K562 (cell line): ENCODE measurements around the gene WWOX. TPM values are rescaled to one million over a fixed set of nuclear protein-coding genes. Genes with fewer than 3 reads are reported as not detected.
A peak's percentile ranks its signal among the peaks of the same experiment; 100 is the strongest.

ENCODE experiments used
- ATAC-seq: fragments of 200-7000 bp; cut with Tn5 transposase; 3 replicates; pipeline ENCODE4 v1.9.1; 2020; ENCODE audit warnings: moderate library complexity
- BruUV-seq: library from RNA; stranded (reverse); fragments of 400-500 nt; replicated peaks from 2 replicates; lab custom pipeline; 2021; lab: Mats Ljungman, UMichigan
- CTCF ChIA-PET: fragments of 300-600 bp; formaldehyde crosslinking; extraction: SDS; loops from one replicate; lab custom pipeline; 2021; ENCODE audit warnings: low intra/inter-chr PET ratio; lab: Yijun Ruan, JAX
- POLR2A ChIA-PET: fragments of 300-600, 350-650 bp; sonication (Branson Sonifier 250); formaldehyde crosslinking; extraction: SDS; loops from one replicate; lab custom pipeline; 2021; ENCODE audit warnings: antibody characterized with exemption, inconsistent platforms; lab: Yijun Ruan, JAX
- DNase-seq, 4 experiments: peaks; one replicate each; pipeline versions ENCODE4 v3.0.0 to v3.0.0-alpha.2; 2011 to 2018; ENCODE audit warnings: low spot score in 3 of 4, mixed read lengths in 3 of 4; ENCODE audit errors: extremely low read depth in 1 of 4
- FAIRE-seq: peaks from 2 replicates; lab custom pipeline; 2011; peaks lifted over from hg19 to GRCh38; lab: Jason Lieb, UNC
- H2AFZ ChIP-seq: 2 replicates; pipeline ENCODE4 v1.6.0; 2011; ENCODE audit warnings: low read depth, low read length, control low read depth, inconsistent platforms
- H3K27ac ChIP-seq: fragments of 200-600 bp; 3 replicates; pipeline ENCODE4 v1.8.0; 2011; ENCODE audit warnings: low read depth, mild to moderate bottlenecking, control low read depth, inconsistent platforms, low read length, moderate library complexity, mixed read lengths; ENCODE audit errors: extremely low read depth
- H3K27me3 ChIP-seq, 2 experiments: fragments of 300-600 bp in 1 of 2; 2 replicates in 1 of 2; 3 replicates in 1 of 2; pipeline versions ENCODE4 v1.6.0 to v1.8.0; 2011; ENCODE audit warnings: inconsistent platforms in 2 of 2, low read length in 2 of 2, mild to moderate bottlenecking in 1 of 2, mixed read lengths in 1 of 2, moderate library complexity in 1 of 2; ENCODE audit not compliant: control insufficient read depth in 2 of 2, insufficient read depth in 2 of 2
- H3K36me3 ChIP-seq: fragments of 300-600 bp; 3 replicates; pipeline ENCODE4 v1.8.0; 2011; ENCODE audit warnings: mild to moderate bottlenecking, low read length, inconsistent platforms; ENCODE audit not compliant: control insufficient read depth, insufficient read depth
- H3K4me1 ChIP-seq, 2 experiments: fragments of 200-600 bp in 1 of 2; replicated peaks in 1 of 2; 2 replicates in 1 of 2; 3 replicates in 1 of 2; pipeline versions ENCODE4 v1.5.1 to v1.8.0; 2011; ENCODE audit warnings: inconsistent platforms in 2 of 2, low read length in 2 of 2, mild to moderate bottlenecking in 1 of 2, mixed read lengths in 1 of 2, moderate library complexity in 1 of 2; ENCODE audit not compliant: control insufficient read depth in 2 of 2, insufficient read depth in 2 of 2
- H3K4me2 ChIP-seq: 2 replicates; pipeline ENCODE4 v1.6.1; 2011; ENCODE audit warnings: low read length, control low read depth, inconsistent platforms, mixed read lengths; ENCODE audit not compliant: insufficient read depth
- H3K4me3 ChIP-seq: fragments of 200-600 bp; sonication (generic), shearing (Covaris generic); 2 replicates; pipeline ENCODE4 v1.5.1; 2016; ENCODE audit warnings: control low read depth, inconsistent platforms
- H3K79me2 ChIP-seq: fragments of 200-600 bp; 3 replicates; pipeline ENCODE4 v1.8.0; 2011; ENCODE audit warnings: low read length, inconsistent platforms; ENCODE audit not compliant: control insufficient read depth, insufficient read depth
- H3K9ac ChIP-seq, 2 experiments: 2 replicates each; pipeline versions ENCODE4 v1.6.0 to v1.6.1; 2011; ENCODE audit warnings: low read depth in 2 of 2, low read length in 2 of 2, control low read depth in 1 of 2, inconsistent platforms in 1 of 2, mild to moderate bottlenecking in 1 of 2, mixed read lengths in 1 of 2; ENCODE audit not compliant: insufficient read depth in 1 of 2
- H3K9me1 ChIP-seq: one replicate; pipeline ENCODE4 v1.6.0; 2011; ENCODE audit warnings: inconsistent platforms, mild to moderate bottlenecking, low read length, moderate library complexity; ENCODE audit not compliant: control insufficient read depth, insufficient read depth
- H3K9me3 ChIP-seq: replicated peaks from 2 replicates; pipeline ENCODE4 v1.5.1; 2011; ENCODE audit warnings: low read depth, low read length, inconsistent platforms; ENCODE audit not compliant: control insufficient read depth, insufficient read depth
- H4K20me1 ChIP-seq: replicated peaks from 2 replicates; pipeline ENCODE4 v1.6.1; 2011; ENCODE audit warnings: low read length, inconsistent platforms, mixed read lengths; ENCODE audit not compliant: control insufficient read depth, insufficient read depth
- FOXK1 ChIP-seq: sonication (generic); formaldehyde crosslinking; IDR thresholded peaks from 2 replicates; pipeline ENCODE4 v1.8.0; 2022; ENCODE audit warnings: missing genetic modification reagents, mild to moderate bottlenecking, borderline replicate concordance
- GATA2 ChIP-seq: sonication (generic); formaldehyde crosslinking; IDR thresholded peaks from 2 replicates; pipeline ENCODE4 v1.4.0; 2020; ENCODE audit warnings: mild to moderate bottlenecking, missing genetic modification reagents
- HNRNPH1 ChIP-seq: fragments of 200-400 bp; formaldehyde crosslinking; optimal IDR thresholded peaks from 2 replicates; pipeline ENCODE3; 2017; ENCODE audit warnings: low read depth, mild to moderate bottlenecking, low read length, moderate library complexity
- SREBF1 ChIP-seq: fragments of 150-350 bp; IDR thresholded peaks from 2 replicates; pipeline ENCODE4 v1.6.1; 2014; ENCODE audit warnings: antibody characterized with exemption, low read depth, low read length, borderline replicate concordance
- STAT5B ChIP-seq: fragments of 250-450 bp; sonication (Bioruptor Pico); IDR thresholded peaks from 2 replicates; pipeline ENCODE4 v1.8.0; 2021; ENCODE audit warnings: mild to moderate bottlenecking, inconsistent platforms
- ZNF217 ChIP-seq: sonication (generic); formaldehyde crosslinking; IDR thresholded peaks from 2 replicates; pipeline ENCODE4 v1.8.0; 2022; ENCODE audit warnings: mild to moderate bottlenecking, missing genetic modification reagents
- ZNF444 ChIP-seq: fragments of 250-450 bp; sonication (Bioruptor Pico); IDR thresholded peaks from 2 replicates; pipeline ENCODE4 v1.4.0; 2020; ENCODE audit warnings: mild to moderate bottlenecking, moderate library complexity
- WGBS: fragments of 100-300 bp; shearing (Covaris generic); methylation state at CpG from one replicate; pipeline ENCODE4 v1.1.6; 2016; ENCODE audit warnings: low coverage, mixed read lengths; ENCODE audit not compliant: insufficient coverage; ENCODE audit errors: missing lambda C conversion rate; 5-methylcytosine and 5-hydroxymethylcytosine counted together
- in situ Hi-C: fragments of 300-500 bp; cut with MboI; formaldehyde crosslinking; loops from 4 replicates; pipeline ENCODE4 v1.15.0; 2018; ENCODE audit warnings: inconsistent platforms, mixed read lengths
- intact Hi-C: fragments of 100-400 bp; cut with micrococcal nuclease; formaldehyde crosslinking; loops from 2 replicates; pipeline ENCODE4 v1.14.2; 2022
- polyA plus RNA-seq, 8 experiments: library from polyadenylated mRNA; depleted of rRNA in 4 of 8; stranded (reverse) in 5 of 8; unstranded in 3 of 8; fragments of >200 nt; fragmentation: Nextera tagmentation in 2 of 8; fragmentation: Illumina TruSeq in 1 of 8; extraction: Ambion mirVana in 2 of 8; extraction: Trizol in 1 of 8; gene quantifications; 2 replicates each; pipeline versions ENCODE4 v1.2.1 to v1.2.3, GENCODE V29; 2011 to 2014; ENCODE audit warnings: inconsistent platforms in 1 of 8, missing spikeins in 1 of 8
- total RNA-seq, 7 experiments: library from RNA; depleted of rRNA in 6 of 7; stranded (reverse); fragments of >200 nt in 6 of 7; fragmentation: Illumina TruSeq in 2 of 7; extraction: Trizol in 2 of 7; gene quantifications; 2 replicates each; pipeline versions ENCODE4 v1.2.1 to v1.2.3, GENCODE V29; 2011 to 2021; ENCODE audit warnings: low replicate concordance in 1 of 7
- TF ChIP-seq, protein P1 (sequence below): fragments of 450-650 bp; IDR thresholded peaks from 2 replicates; pipeline ENCODE4 v1.6.1; 2016; ENCODE audit warnings: mild to moderate bottlenecking, moderate library complexity

Gene WWOX
- total and polyA plus RNA-seq, 9 of the 15 experiments (the other 6 are each of a cell fraction or from before 2014, with no cell fraction given) = 1.6 to 22.7 (median 8.1) TPM

DNA sequence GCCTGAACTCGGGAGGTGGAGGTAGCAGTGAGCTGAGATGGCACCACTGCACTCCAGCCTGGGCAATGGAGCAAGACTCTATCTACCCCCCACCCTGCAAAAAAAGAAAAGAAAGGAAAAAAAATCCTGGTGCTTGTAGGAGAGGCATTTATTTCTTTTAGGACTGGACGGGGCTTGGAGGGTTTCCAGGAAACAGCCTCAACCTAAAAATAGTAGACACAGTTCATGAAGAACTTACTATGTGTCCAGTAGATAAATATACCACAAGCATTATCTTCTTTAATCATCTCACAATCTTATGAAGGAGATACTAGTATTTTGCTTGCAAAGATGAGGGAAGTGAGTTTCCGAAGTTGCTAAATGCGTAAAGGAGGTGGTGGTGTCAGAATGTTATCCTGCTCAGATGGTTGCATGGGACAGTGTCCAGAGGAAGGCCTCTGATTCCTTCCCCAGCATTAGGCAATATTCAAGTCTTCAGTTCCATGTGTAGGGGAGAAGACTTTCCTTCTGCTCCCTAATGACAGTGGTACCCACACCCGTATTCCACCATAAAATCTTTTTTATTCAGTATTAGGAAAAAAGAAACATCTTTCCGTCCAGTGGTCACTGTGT is 263.2 kb downstream of the WWOX start:
- Histone ChIP-seq H4K20me1 (no peaks in the 10 kb centered on the region), H3K9ac (no peak overlapping the region), H3K9me1 (no peaks in the 10 kb centered on the region), H3K4me2 (no peak overlapping the region), H3K4me3 (no peak overlapping the region), H3K36me3 (no peaks in the 10 kb centered on the region), H3K9me3 (no peaks in the 10 kb centered on the region), H3K27ac (no peak overlapping the region), H3K4me1 (no peaks in the 10 kb centered on the region), H3K27me3 (peaks cover 11 to 12% of the 10 kb centered on the region in 2 experiments), H2AFZ (no peak overlapping the region), H3K79me2 (no peaks in the 10 kb centered on the region)
- intact Hi-C loops (no loop called here), in situ Hi-C loops (no loop called here)
- ChIA-PET CTCF (no interaction called here), POLR2A (no interaction called here)
- ATAC-seq (no peak), DNase-seq (peak in 3 of 4 experiments; percentile 1 to 5 (median 2)), FAIRE-seq (no peak)
- no TSS peak for BruUV-seq
- WGBS = 7% methylated on average over 6 of the region's 6 CpGs
- no peak for TF ChIP-seq FOXK1 (CRISPR knock-in tag)
- no peak for TF ChIP-seq ZNF444 (CRISPR knock-in tag)
- TF ChIP-seq HNRNPH1 = no peak
- no peak for TF ChIP-seq ZNF217
- TF ChIP-seq STAT5B (CRISPR knock-in tag) = no peak
- no peak for TF ChIP-seq GATA2
- TF ChIP-seq, protein P1, sequence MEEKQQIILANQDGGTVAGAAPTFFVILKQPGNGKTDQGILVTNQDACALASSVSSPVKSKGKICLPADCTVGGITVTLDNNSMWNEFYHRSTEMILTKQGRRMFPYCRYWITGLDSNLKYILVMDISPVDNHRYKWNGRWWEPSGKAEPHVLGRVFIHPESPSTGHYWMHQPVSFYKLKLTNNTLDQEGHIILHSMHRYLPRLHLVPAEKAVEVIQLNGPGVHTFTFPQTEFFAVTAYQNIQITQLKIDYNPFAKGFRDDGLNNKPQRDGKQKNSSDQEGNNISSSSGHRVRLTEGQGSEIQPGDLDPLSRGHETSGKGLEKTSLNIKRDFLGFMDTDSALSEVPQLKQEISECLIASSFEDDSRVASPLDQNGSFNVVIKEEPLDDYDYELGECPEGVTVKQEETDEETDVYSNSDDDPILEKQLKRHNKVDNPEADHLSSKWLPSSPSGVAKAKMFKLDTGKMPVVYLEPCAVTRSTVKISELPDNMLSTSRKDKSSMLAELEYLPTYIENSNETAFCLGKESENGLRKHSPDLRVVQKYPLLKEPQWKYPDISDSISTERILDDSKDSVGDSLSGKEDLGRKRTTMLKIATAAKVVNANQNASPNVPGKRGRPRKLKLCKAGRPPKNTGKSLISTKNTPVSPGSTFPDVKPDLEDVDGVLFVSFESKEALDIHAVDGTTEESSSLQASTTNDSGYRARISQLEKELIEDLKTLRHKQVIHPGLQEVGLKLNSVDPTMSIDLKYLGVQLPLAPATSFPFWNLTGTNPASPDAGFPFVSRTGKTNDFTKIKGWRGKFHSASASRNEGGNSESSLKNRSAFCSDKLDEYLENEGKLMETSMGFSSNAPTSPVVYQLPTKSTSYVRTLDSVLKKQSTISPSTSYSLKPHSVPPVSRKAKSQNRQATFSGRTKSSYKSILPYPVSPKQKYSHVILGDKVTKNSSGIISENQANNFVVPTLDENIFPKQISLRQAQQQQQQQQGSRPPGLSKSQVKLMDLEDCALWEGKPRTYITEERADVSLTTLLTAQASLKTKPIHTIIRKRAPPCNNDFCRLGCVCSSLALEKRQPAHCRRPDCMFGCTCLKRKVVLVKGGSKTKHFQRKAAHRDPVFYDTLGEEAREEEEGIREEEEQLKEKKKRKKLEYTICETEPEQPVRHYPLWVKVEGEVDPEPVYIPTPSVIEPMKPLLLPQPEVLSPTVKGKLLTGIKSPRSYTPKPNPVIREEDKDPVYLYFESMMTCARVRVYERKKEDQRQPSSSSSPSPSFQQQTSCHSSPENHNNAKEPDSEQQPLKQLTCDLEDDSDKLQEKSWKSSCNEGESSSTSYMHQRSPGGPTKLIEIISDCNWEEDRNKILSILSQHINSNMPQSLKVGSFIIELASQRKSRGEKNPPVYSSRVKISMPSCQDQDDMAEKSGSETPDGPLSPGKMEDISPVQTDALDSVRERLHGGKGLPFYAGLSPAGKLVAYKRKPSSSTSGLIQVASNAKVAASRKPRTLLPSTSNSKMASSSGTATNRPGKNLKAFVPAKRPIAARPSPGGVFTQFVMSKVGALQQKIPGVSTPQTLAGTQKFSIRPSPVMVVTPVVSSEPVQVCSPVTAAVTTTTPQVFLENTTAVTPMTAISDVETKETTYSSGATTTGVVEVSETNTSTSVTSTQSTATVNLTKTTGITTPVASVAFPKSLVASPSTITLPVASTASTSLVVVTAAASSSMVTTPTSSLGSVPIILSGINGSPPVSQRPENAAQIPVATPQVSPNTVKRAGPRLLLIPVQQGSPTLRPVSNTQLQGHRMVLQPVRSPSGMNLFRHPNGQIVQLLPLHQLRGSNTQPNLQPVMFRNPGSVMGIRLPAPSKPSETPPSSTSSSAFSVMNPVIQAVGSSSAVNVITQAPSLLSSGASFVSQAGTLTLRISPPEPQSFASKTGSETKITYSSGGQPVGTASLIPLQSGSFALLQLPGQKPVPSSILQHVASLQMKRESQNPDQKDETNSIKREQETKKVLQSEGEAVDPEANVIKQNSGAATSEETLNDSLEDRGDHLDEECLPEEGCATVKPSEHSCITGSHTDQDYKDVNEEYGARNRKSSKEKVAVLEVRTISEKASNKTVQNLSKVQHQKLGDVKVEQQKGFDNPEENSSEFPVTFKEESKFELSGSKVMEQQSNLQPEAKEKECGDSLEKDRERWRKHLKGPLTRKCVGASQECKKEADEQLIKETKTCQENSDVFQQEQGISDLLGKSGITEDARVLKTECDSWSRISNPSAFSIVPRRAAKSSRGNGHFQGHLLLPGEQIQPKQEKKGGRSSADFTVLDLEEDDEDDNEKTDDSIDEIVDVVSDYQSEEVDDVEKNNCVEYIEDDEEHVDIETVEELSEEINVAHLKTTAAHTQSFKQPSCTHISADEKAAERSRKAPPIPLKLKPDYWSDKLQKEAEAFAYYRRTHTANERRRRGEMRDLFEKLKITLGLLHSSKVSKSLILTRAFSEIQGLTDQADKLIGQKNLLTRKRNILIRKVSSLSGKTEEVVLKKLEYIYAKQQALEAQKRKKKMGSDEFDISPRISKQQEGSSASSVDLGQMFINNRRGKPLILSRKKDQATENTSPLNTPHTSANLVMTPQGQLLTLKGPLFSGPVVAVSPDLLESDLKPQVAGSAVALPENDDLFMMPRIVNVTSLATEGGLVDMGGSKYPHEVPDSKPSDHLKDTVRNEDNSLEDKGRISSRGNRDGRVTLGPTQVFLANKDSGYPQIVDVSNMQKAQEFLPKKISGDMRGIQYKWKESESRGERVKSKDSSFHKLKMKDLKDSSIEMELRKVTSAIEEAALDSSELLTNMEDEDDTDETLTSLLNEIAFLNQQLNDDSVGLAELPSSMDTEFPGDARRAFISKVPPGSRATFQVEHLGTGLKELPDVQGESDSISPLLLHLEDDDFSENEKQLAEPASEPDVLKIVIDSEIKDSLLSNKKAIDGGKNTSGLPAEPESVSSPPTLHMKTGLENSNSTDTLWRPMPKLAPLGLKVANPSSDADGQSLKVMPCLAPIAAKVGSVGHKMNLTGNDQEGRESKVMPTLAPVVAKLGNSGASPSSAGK = no peak
- no peak for TF ChIP-seq SREBF1
